Activated CD8-positive, alpha-beta memory T cell treated with anti-CD3 and anti-CD28 coated beads, Interleukin-2, amount 50 U/mL, for 1 hour (primary cell): ENCODE results near the gene LIFR.
"Not testable (repeated sequence)": the region's sequence is repeated elsewhere in the genome, so short reads cannot be mapped to it uniquely, and the experiment has no call there.

Experiments
- DNase-seq: peaks from one replicate; pipeline ENCODE4 v3.0.0-alpha.2; 2020; ENCODE audit errors: extremely low read depth

LIFR gene

GRCh38 chr5:38581597-38581996, 25.2 kb upstream of the LIFR start:
- DNase-seq = no peak

DNA sequence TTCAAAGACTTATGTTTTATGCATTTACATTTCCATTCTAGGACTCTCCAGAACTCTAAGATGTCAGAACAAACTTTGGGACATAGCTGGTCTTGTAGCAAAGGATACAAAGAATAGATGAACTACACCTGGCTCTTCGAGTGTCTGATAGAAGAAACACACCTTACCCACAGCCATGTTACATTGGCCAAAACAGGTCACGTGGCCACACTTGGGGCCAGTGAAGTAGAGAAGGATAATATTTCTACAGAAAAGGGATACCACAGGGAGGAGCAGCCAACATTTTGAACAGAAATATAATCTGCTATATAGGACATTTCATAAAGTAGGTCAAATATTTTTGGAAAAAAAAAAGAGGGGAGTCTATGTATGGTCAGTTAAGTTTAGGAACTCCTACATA, 22.7 kb upstream of the LIFR start:
- DNase-seq = no peak

DNA sequence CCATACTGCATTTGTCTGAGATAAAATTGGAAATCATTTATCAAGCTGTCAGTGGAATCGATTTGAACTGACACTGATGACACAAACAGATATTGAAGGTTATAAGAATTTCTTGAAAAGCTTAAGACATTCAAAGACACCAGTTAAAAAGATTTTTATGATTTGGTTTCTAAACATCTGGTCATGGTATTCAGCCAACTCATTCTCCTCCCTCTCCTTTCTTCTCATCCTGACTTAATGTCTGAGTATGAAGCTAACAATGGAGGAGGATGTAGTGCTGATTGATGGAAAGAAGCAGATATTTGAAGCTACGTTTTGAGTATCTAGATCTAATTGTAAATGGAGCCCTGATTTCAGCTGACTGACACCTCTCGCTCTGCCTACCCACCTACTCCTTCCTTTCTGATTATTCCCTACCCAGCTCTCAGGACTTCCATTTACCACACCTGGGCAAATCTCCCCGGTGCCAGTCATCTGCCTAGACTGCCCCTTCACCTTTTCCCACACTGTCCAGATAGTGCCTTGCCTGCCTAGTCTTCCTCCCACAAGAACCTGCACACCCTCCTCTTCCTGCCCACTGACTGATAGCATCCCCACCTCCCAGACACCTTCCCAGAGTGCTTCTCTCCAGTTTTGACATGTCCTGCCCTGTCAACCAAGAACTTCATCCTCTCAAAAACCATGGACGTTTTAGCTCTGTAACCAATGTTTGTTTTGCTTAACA, 20.7 kb upstream of the LIFR start:
- no peak for DNase-seq

DNA sequence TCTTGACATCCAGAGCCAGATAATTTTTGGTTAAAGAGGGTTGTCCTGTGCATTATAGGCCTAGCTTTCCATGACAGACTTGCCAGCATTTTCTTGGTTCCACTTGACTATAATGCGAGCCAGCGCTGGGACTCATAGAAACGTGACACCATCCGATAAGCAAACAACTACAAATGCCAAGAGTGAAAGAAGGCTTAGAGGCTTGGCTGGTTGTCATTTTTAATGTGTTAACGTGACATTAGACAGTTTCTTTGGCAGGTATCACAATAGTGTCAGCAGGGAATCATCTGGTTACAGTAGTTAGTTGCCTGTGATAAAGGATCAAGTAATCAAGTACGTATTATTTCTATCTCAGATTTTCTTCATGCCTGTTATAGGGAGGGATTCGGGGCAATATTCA, 20.0 kb upstream of the LIFR start:
- no peak for DNase-seq

DNA sequence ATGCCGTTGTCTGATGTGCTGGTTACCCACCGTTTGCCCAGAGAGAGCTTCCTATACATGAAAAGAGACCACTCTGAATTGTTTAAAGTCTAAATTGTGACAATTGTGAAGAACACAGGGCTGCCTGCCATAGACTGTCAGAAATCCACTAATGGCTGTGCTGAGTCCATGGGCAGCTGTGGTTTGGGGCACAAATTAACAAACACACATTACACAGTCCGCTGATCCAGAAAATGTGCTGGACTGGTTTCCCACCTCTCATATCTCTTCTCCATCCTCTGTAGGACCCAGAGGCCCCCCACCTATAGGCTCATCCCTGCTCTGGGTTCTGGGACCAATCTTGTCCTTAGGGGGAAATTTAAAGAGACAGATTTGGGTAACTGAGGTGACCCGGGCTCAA, 19.0 kb upstream of the LIFR start:
- DNase-seq = no peak

DNA sequence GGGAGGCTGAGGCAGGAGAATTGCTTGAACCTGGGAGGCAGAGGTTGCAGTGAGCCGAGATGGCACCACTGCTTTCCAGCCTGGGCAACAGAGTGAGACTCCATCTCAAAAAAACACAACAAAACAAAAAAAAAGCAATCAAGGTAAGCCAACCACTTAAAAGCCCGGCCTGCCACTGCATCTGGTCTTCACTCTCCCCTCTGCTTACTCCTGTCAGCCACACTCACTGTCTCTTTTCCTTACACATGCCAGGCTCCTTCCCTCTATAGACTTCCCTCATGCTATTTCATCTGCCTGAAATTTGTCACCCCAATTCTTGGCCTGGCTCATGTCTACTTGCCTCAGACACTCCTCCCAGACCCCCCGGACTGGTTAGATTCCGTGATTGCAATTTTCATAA, 17.6 kb upstream of the LIFR start:
- no peak for DNase-seq

GRCh38 chr5:38573521-38573920, 17.1 kb upstream of the LIFR start:
- no peak for DNase-seq

DNA sequence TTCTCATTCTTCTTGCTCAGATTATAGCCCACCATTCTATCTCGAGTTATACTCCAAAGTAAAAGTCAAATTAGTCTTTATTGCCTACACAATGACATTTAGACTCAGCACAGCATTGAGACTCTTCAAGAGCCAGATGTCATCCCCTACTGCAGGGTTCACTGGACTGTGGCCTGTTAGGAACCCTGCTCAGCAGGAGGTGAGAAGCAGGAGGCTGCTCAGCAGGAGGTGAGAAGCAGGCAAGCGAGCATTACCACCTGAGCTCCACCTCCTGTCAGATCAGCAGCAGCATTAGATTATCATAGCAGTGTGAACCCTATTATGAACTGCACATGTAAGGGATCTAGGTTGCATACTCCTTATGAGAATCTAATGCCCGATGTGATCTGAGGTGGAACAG, 12.7 kb upstream of the LIFR start:
- no peak for DNase-seq

GRCh38 chr5:38567306-38567705, 10.9 kb upstream of the LIFR start:
- not testable (repeated sequence) for DNase-seq

DNA sequence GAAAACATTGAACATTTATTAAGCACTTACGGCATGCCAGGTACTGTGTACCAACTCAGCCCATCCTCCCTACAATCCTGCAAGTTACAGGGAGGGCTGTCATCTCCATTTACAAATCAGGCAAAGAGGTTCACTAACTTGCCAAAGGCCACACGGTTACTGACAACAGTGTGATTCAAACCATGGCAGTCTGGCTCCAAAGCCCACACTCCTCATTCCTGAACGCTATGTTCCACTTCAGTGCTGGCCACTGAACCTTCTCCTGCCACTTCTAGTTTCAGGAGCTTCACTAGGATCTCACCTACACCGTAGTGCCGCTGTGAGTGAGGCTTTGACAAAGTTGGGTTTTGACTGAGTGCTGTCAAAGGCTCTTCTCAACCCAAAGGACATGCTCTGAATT, 7.2 kb upstream of the LIFR start:
- no peak for DNase-seq

DNA sequence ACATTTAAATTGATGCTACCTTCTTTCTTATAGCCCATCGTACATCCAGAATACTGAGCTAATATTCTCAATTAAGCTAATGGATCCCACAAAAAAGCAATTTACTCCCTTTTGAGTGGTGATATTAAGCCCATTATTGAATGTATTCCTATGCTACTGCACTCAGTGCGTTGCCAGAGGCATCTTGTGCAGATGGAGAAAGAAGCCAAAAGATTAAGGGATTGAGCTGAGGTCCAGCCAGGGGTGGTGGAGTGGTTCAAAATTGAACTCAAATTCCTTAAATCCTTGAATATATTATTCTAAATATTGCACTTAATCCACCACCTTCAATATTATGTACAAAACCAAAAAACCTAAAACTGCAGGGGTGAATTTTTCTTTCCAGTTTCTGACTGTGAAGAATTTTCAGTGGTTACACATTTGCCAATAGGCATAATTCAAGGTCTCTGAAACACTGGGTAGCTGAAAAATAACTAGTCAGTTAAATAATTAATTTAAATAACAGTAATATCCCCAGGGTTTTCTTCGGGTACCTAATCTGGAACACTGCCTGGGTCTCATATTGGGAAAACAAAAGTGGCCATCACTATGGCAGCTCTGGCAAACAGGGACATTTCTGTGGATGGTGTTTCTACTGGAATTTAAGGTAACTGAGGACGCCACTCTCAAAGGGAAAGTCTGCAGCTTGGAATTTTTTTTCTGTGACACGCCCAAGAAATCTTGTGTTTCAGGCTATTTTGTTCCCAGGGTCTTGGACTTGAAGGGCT, 6.2 kb upstream of the LIFR start:
- DNase-seq = no peak

GRCh38 chr5:38559428-38559827, 3.0 kb upstream of the LIFR start:
- DNase-seq = no peak

GRCh38 chr5:38557792-38558191, 1.3 kb upstream of the LIFR start:
- DNase-seq = no peak

- DNase-seq = no peak
Observed at GRCh38 chr5:38557308-38557710, 863 bp upstream of the LIFR start.

DNA sequence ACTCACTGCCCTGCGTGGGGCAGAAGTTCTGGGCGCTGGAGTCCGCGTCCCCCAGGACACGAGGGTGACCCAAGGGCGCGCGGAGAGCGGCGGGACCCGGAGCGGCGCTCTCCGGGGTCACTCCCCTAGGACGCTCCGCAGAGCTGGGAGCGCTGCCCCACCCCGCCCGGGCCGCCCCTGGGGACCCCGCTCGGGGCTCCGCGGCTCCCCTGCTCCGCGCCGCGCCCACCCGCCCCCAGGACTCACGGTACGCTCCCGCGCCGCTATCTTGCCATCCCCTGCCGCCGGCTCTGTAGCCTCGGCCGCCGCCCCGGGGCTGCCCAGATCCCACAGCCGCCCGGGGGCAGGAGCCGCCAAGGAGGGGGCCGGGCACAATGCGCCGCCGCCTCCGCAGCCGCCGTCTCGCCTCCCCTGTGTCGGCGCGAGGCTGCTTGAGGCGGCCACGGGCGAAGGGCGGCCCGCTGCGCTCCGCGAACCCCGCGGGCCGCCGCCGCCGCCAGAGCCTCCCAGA, 303 bp downstream of the LIFR start:
- no peak for DNase-seq

GRCh38 chr5:38555354-38556087, 925 bp downstream of the LIFR start:
- DNase-seq = no peak

- no peak for DNase-seq
Observed at GRCh38 chr5:38554861-38555260, 1.6 kb downstream of the LIFR start.

DNA sequence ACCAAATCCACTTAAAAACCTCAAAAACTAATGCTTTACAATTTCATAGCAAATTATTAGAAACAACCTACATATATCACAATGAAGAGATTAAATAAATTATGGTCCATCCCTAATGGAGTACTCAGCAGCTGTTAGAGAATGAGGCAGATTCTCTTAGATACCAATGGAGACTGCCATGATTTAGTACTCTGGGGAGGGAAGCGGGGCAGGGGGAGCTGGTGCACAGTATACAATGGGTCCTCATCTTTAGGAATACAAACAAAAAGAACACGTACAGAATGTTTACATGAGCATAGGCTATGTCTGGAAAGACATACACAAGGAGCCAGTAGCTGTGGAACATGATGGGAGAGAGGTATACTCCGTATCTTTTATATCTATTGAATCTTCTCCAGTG, 2.0 kb downstream of the LIFR start:
- no peak for DNase-seq

DNA sequence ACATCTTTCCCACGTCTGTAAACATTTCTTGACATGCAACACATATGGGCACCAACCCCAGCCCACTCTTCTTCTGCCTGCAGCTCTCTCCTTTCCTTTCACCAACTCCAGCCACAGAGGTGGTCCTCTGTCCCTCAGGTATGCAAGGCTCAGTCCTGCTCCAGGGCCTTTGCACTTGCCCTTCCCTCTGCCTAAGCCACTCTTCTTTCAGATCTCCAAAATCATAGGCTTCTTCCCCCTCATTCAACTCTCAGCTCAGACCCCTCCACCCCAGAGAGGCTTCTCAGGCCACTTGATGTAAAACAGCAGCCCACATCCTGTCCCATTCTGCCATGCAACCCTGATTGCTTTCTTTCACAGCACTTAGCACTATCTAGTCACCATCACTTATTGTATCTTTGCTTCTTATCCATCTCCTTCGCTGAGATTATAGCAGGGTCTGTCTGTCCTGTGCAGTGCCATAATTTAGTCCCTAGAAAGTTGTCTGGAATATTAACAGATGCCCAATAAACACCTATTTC, 3.4 kb downstream of the LIFR start:
- no peak for DNase-seq

DNA sequence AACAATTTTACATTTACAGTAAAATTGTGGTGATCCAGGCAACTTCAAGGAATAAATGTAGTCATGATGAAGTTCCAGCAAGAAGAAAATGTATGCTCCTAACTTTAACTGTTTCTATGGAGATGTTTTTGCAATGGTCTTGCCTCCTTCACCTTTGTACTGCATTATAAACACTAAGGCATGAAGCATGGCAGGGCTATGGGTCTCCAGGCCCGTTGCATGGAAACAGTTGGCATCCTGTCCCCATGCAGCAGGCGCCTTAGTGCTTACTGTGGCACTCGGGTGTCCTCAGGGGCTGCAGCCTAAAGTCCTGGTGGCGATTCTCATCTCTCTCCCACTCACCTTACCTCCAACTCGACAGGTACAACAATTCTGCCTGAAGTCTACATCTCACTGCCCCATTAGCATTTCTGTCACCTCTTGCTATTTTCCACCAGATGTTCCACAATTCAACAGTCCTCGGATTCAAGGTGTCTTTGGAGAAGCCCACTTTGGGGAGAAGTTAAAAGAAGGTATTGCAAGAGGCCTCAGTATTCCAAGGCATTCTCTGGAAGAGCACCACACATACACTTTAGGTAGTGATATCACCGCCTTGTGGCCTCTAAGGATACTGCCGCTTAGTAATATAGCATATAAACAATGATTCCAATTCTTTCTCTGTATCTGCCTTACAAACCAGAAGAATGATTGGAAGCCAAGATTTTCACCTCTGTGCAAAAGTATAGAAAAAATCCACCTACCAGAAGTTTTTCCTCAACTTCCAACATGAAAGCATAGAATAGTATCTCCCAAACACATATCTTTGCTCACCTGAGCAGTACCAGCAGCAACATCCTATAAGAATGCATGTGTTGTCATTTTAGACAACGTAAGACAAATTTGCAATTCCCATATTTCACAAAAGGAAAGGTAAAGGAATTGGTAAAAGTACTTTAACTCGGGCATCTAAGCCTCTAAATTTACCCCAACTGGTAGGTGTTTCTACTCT, 5.1 kb downstream of the LIFR start:
- DNase-seq = no peak

DNA sequence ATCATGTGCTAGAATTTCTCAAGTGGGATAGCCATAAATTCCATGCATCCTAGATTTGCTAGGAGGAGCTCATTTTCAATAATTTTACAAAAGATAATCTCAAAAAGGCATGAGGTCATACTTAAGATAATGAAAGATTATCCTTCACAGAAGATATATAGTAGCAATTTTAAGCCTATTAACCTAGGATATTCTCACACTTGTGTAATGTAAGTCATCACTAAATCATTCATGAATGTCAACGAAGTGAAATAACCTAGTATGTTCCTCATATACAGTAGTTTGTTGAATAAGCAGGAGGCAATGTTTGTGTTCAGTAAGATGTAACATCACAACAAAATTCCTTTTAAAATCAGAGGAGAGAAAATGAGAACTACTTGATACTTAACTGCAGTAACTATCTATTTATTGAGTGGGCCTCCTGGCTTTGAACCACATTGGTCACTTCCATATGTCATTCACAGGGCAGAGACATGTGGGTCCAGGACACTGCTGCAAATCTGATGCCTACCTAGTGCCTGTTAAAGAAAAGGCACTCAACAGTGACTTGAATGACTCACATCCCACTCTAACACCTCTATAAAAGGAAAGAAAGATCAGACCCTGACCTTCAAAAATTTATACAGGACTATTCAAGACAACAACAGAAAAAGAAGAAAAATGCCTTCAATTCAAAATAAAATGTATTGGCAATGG, 8.2 kb downstream of the LIFR start:
- DNase-seq = no peak
